KOPT-K1 (cell line): ENCODE data around the gene PPP1R14C.

ENCODE experiments used
- H3K27ac ChIP-seq: fragments of 200-600 bp; sonication (generic); 2 replicates; pipeline ENCODE4 v1.5.1; 2016; ENCODE audit warnings: antibody characterized with exemption, mild to moderate bottlenecking, low read depth, low read length; ENCODE audit not compliant: poor library complexity, severe bottlenecking
- H3K36me3 ChIP-seq: fragments of 200-600 bp; sonication (generic); 2 replicates; pipeline ENCODE4 v1.5.1; 2017; ENCODE audit warnings: antibody characterized with exemption, mild to moderate bottlenecking, low read length, moderate library complexity; ENCODE audit not compliant: insufficient read depth
- H3K9me3 ChIP-seq: fragments of 200-600 bp; sonication (generic); 2 replicates; pipeline ENCODE4 v1.5.1; 2017; ENCODE audit warnings: antibody characterized with exemption, low read length, mild to moderate bottlenecking; ENCODE audit not compliant: insufficient read depth, poor library complexity, severe bottlenecking

The PPP1R14C gene

GRCh38 chr6:150142670-150143515, at the start of gene PPP1R14C:
TSS of gene PPP1R14C (plus strand) at chr6:150143044. CDS start at chr6:150143193, 149 bp downstream.
- H3K27ac ChIP-seq, result no peak within 1 kb of the TSS
- H3K36me3 ChIP-seq, result no peaks in the 10 kb centered on the region

GRCh38 chr6:150093397-150093796, 49.4 kb upstream of the PPP1R14C start:
- Histone ChIP-seq H3K9me3 (no peaks in the 10 kb centered on the region), H3K27ac (no peak overlapping the region), H3K36me3 (no peaks in the 10 kb centered on the region)

More at GRCh38 chr6:150142670-150143515, at the start of gene PPP1R14C:
- H3K9me3 ChIP-seq, result peaks cover 22% of the 10 kb centered on the region

- Histone ChIP-seq H3K9me3 (no peaks in the 10 kb centered on the region), H3K36me3 (no peaks in the 10 kb centered on the region), H3K27ac (no peak overlapping the region)
These were observed 44.7 kb upstream of the PPP1R14C start for GRCh38 chr6:150098155-150098554.

GRCh38 chr6:150099546-150099945, 43.3 kb upstream of the PPP1R14C start:
- Histone ChIP-seq H3K36me3 (no peaks in the 10 kb centered on the region), H3K9me3 (no peaks in the 10 kb centered on the region), H3K27ac (no peak overlapping the region)

- Histone ChIP-seq H3K36me3 (no peaks in the 10 kb centered on the region), H3K27ac (no peak overlapping the region), H3K9me3 (no peaks in the 10 kb centered on the region)
These were observed 42.9 kb upstream of the PPP1R14C start for GRCh38 chr6:150099953-150100352.

GRCh38 chr6:150100745-150101144, 42.1 kb upstream of the PPP1R14C start:
- H3K27ac ChIP-seq, result no peak overlapping the region

GRCh38 chr6:150102750-150103270, 40.0 kb upstream of the PPP1R14C start:
- Histone ChIP-seq H3K27ac (no peak overlapping the region), H3K9me3 (no peaks in the 10 kb centered on the region), H3K36me3 (no peaks in the 10 kb centered on the region)

More at GRCh38 chr6:150100745-150101144, 42.1 kb upstream of the PPP1R14C start:
- H3K9me3 ChIP-seq, result no peaks in the 10 kb centered on the region
- H3K36me3 ChIP-seq, result no peaks in the 10 kb centered on the region

- Histone ChIP-seq H3K36me3 (no peaks in the 10 kb centered on the region), H3K27ac (no peak overlapping the region), H3K9me3 (no peaks in the 10 kb centered on the region)
These were observed 30.6 kb upstream of the PPP1R14C start for GRCh38 chr6:150112233-150112632.

GRCh38 chr6:150115769-150116168, 27.1 kb upstream of the PPP1R14C start:
- no peaks in the 10 kb centered on the region for H3K36me3 ChIP-seq
- no peak overlapping the region for H3K27ac ChIP-seq
- H3K9me3 ChIP-seq, result no peaks in the 10 kb centered on the region

- H3K27ac ChIP-seq, result no peak overlapping the region
- no peaks in the 10 kb centered on the region for H3K36me3 ChIP-seq
- H3K9me3 ChIP-seq, result no peaks in the 10 kb centered on the region
These were observed 26.5 kb upstream of the PPP1R14C start for GRCh38 chr6:150116200-150116800.

GRCh38 chr6:150118203-150118602, 24.6 kb upstream of the PPP1R14C start:
- H3K36me3 ChIP-seq, result no peaks in the 10 kb centered on the region
- no peaks in the 10 kb centered on the region for H3K9me3 ChIP-seq
- H3K27ac ChIP-seq, result no peak overlapping the region

GRCh38 chr6:150118627-150119026, 24.2 kb upstream of the PPP1R14C start:
- no peak overlapping the region for H3K27ac ChIP-seq
- H3K36me3 ChIP-seq, result no peaks in the 10 kb centered on the region
- H3K9me3 ChIP-seq, result no peaks in the 10 kb centered on the region

- Histone ChIP-seq H3K36me3 (no peaks in the 10 kb centered on the region), H3K27ac (no peak overlapping the region), H3K9me3 (no peaks in the 10 kb centered on the region)
These were observed 23.7 kb upstream of the PPP1R14C start for GRCh38 chr6:150119173-150119572.

GRCh38 chr6:150123645-150124044, 19.2 kb upstream of the PPP1R14C start:
- Histone ChIP-seq H3K9me3 (no peaks in the 10 kb centered on the region), H3K27ac (no peak overlapping the region), H3K36me3 (no peaks in the 10 kb centered on the region)

- H3K9me3 ChIP-seq, result no peaks in the 10 kb centered on the region
- no peak overlapping the region for H3K27ac ChIP-seq
- H3K36me3 ChIP-seq, result no peaks in the 10 kb centered on the region
These were observed 18.6 kb upstream of the PPP1R14C start for GRCh38 chr6:150124235-150124634.
